ENCODE results near the gene NR1H3. TPM values are rescaled to one million over a fixed set of nuclear protein-coding genes. Genes with fewer than 3 reads are reported as not detected.

Gene NR1H3
- total and polyA plus RNA-seq, 4 donors = 35.0 to 62.0 (median 57.0) TPM

- 91 to 93% methylated on average over 21 to 23 of the region's 23 CpGs for WGBS, 2 donors
- no peak for ATAC-seq (ENCODE audit: insufficient read depth, low FRiP score)
- Histone ChIP-seq H3K4me1 (ENCODE audit: control insufficient read depth in 5 of 5, insufficient read depth in 5 of 5, low read length in 5 of 5) (peaks cover 0 to 19% (median 10%) of the 10 kb centered on the region in 5 donors), H3K27ac (ENCODE audit: low read depth in 1 of 2, low read length in 1 of 2) (peak overlapping the region in 1 of 2 donors; percentile 37), H3K9me3 (ENCODE audit: control insufficient read depth in 4 of 4, insufficient read depth in 3 of 4, low read length in 3 of 4) (no peaks in the 10 kb centered on the region), H3K9ac (ENCODE audit: insufficient read depth in 1 of 2, low read length in 2 of 2) (no peak overlapping the region), H3K4me3 (no peak overlapping the region), H3K36me3 (ENCODE audit: control insufficient read depth in 4 of 4, insufficient read depth in 4 of 4, low read length in 4 of 4) (peaks cover 13 to 42% (median 29%) of the 10 kb centered on the region in 4 donors), H3K27me3 (ENCODE audit: control insufficient read depth in 3 of 3, insufficient read depth in 3 of 3, low read length in 2 of 3) (no peaks in the 10 kb centered on the region)
- no peak for DNase-seq
- TF ChIP-seq CTCF (IDR thresholded peaks at IDR 0.05; ENCODE audit: control extremely low read depth, extremely low read depth) = no peak
These were observed 13.1 kb upstream of the NR1H3 start for GRCh38 chr11:47244448-47245350.

GRCh38 chr11:47245611-47246357, 12.0 kb upstream of the NR1H3 start:
- H3K27me3 ChIP-seq (ENCODE audit: control insufficient read depth in 3 of 3, insufficient read depth in 3 of 3, low read length in 2 of 3) = no peaks in the 10 kb centered on the region
- H3K36me3 ChIP-seq (ENCODE audit: control insufficient read depth in 4 of 4, insufficient read depth in 4 of 4, low read length in 4 of 4) = peaks cover 9 to 35% (median 27%) of the 10 kb centered on the region in 4 donors
- ATAC-seq (ENCODE audit: insufficient read depth, low FRiP score) (no peak), DNase-seq (no peak)
- WGBS, 2 donors = 88 to 91% methylated on average over 11 of the region's 11 CpGs
- no peak overlapping the region for H3K4me3 ChIP-seq
- no peaks in the 10 kb centered on the region for H3K9me3 ChIP-seq (ENCODE audit: control insufficient read depth in 4 of 4, insufficient read depth in 3 of 4, low read length in 3 of 4)
- H3K27ac ChIP-seq (ENCODE audit: low read depth in 1 of 2, low read length in 1 of 2) = peak overlapping the region in 1 of 2 donors; percentile 2
- H3K9ac ChIP-seq (ENCODE audit: insufficient read depth in 1 of 2, low read length in 2 of 2) = no peak overlapping the region
- TF ChIP-seq CTCF (IDR thresholded peaks at IDR 0.05; ENCODE audit: control extremely low read depth, extremely low read depth) = no peak
- H3K4me1 ChIP-seq (ENCODE audit: control insufficient read depth in 5 of 5, insufficient read depth in 5 of 5, low read length in 5 of 5) = peaks cover 0 to 19% (median 10%) of the 10 kb centered on the region in 5 donors

- Histone ChIP-seq H3K9me3 (ENCODE audit: control insufficient read depth in 4 of 4, insufficient read depth in 3 of 4, low read length in 3 of 4) (no peaks in the 10 kb centered on the region), H3K4me3 (no peak overlapping the region), H3K27ac (ENCODE audit: low read depth in 1 of 2, low read length in 1 of 2) (no peak overlapping the region), H3K27me3 (ENCODE audit: control insufficient read depth in 3 of 3, insufficient read depth in 3 of 3, low read length in 2 of 3) (no peaks in the 10 kb centered on the region), H3K4me1 (ENCODE audit: control insufficient read depth in 5 of 5, insufficient read depth in 5 of 5, low read length in 5 of 5) (peaks cover 0 to 19% (median 10%) of the 10 kb centered on the region in 5 donors), H3K36me3 (ENCODE audit: control insufficient read depth in 4 of 4, insufficient read depth in 4 of 4, low read length in 4 of 4) (peaks cover 9 to 26% (median 17%) of the 10 kb centered on the region in 4 donors), H3K9ac (ENCODE audit: insufficient read depth in 1 of 2, low read length in 2 of 2) (peak overlapping the region in 1 of 2 donors; percentile 86)
- DNase-seq (no peak), ATAC-seq (ENCODE audit: insufficient read depth, low FRiP score) (no peak)
- 89 to 93% methylated on average over 5 of the region's 5 CpGs for WGBS, 2 donors
- no peak for TF ChIP-seq CTCF (IDR thresholded peaks at IDR 0.05; ENCODE audit: control extremely low read depth, extremely low read depth)
These were observed 10.3 kb upstream of the NR1H3 start for GRCh38 chr11:47247502-47247901.
